ENCODE data around the gene RIMS3. TPM values are rescaled to one million over a fixed set of nuclear protein-coding genes. Genes with fewer than 3 reads are reported as not detected.

Gene RIMS3
- total RNA-seq, 1 experiment from 2014 or later = 2.9 TPM

DNA sequence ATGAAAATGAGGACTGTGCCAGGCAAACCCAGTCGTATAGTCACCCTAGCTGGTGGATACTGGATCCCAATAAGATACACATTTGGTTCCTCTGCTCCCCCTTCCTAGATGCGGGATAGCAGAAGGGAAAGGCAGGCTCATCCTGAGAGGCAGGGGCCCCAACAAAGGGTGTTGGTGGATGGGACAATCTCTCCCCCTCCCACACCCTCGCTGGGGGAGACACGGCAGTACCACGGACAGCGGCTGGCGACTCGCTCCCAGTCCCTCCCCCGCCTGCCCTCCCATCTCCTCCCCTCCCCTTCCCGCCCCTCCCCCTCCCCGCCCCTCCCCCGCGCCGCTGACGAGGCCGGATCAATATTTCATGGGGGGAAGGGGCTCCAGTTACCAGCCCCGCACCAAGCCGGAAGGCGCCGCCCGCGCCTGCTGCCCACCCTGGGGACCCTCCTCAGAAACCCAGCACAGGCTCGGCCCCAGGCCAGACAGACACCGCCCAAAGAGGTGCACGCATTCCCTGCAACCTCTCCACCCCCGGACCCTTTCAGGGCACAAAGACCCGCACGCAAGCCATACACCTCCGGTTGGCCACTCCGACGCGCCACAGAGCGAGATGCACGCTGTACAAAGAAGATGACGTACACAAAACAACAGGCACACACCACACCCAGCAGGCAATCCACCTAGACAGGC is 11.5 kb downstream of the RIMS3 start:
- Histone ChIP-seq H3K9me2 (replicated peaks; ENCODE audit: low read length) (no peaks in the 10 kb centered on the region), H3K36me3 (ENCODE audit: low read depth, low read length) (no peaks in the 10 kb centered on the region), H3K4me1 (ENCODE audit: insufficient read depth, low read length) (peaks cover 20% of the 10 kb centered on the region), H3K4me3 (ENCODE audit: low read length) (no peak overlapping the region), H3K27ac (ENCODE audit: low read length) (no peak overlapping the region), H3K9ac (ENCODE audit: low read length) (no peak overlapping the region), H3K27me3 (ENCODE audit: low read length) (no peaks in the 10 kb centered on the region), H3F3A (ENCODE audit: low read length, unreplicated experiment) (no peaks in the 10 kb centered on the region), H3K79me2 (ENCODE audit: low read length) (no peaks in the 10 kb centered on the region), H2AFZ (ENCODE audit: low read length) (no peak overlapping the region), H3K4me2 (ENCODE audit: low read length) (no peak overlapping the region), H3K9me3 (ENCODE audit: low read length) (no peaks in the 10 kb centered on the region), H4K20me1 (ENCODE audit: low read length) (no peaks in the 10 kb centered on the region)
- ChIA-PET CTCF (no interaction called here), POLR2A (ENCODE audit: unreplicated experiment) (interaction anchor here (0.5 kb wide), 1 partner anchor 76 kb away, joined by 3 read pairs; no protein-coding TSS in a partner anchor)
- no TSS peak for BruUV-seq (replicated peaks)
- DNase-seq = no peak
- TF ChIP-seq, protein P1, sequence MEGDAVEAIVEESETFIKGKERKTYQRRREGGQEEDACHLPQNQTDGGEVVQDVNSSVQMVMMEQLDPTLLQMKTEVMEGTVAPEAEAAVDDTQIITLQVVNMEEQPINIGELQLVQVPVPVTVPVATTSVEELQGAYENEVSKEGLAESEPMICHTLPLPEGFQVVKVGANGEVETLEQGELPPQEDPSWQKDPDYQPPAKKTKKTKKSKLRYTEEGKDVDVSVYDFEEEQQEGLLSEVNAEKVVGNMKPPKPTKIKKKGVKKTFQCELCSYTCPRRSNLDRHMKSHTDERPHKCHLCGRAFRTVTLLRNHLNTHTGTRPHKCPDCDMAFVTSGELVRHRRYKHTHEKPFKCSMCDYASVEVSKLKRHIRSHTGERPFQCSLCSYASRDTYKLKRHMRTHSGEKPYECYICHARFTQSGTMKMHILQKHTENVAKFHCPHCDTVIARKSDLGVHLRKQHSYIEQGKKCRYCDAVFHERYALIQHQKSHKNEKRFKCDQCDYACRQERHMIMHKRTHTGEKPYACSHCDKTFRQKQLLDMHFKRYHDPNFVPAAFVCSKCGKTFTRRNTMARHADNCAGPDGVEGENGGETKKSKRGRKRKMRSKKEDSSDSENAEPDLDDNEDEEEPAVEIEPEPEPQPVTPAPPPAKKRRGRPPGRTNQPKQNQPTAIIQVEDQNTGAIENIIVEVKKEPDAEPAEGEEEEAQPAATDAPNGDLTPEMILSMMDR (conservative IDR thresholded peaks at IDR 0.05; ENCODE audit: low read depth, low read length) = no peak
- TF ChIP-seq EZH2 (IDR thresholded peaks at IDR 0.05; ENCODE audit: low read length, unreplicated experiment) (no peak), EZH2phosphoT487 (IDR thresholded peaks at IDR 0.05; ENCODE audit: borderline replicate concordance, low read length) (no peak)
- no peak for ATAC-seq
- intact Hi-C loops (cut with micrococcal nuclease) = no loop called here

DNA sequence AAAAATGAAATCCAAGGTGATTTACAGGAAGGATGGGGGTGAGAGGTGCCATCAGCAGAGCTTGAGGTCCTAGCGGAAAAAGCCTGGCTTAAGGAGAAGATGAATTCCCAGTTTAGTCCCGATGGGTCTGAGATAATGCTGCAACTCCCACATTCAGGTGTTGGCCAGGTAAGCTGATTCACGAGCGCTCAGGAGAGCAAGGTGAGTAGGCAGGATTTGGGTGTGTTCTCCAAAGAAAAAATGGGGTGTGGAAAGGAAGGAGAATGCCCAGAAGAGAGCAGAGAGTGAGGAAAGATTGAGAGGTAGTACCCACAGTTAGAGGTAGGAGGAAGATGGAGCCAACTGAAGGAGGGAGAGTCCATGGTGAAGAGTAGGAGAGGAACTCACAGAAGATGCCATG is 12.5 kb downstream of the RIMS3 start:
- no peaks in the 10 kb centered on the region for H3K36me3 ChIP-seq (ENCODE audit: low read depth, low read length)
- no peak overlapping the region for H3K9ac ChIP-seq (ENCODE audit: low read length)
- no peaks in the 10 kb centered on the region for H4K20me1 ChIP-seq (ENCODE audit: low read length)
- BruUV-seq (replicated peaks) = no TSS peak
- ChIA-PET POLR2A (ENCODE audit: unreplicated experiment) (no interaction called here), CTCF (no interaction called here)
- H3K4me1 ChIP-seq (ENCODE audit: insufficient read depth, low read length) = peaks cover 20% of the 10 kb centered on the region
- no peaks in the 10 kb centered on the region for H3K9me3 ChIP-seq (ENCODE audit: low read length)
- no peaks in the 10 kb centered on the region for H3K27me3 ChIP-seq (ENCODE audit: low read length)
- no peak for DNase-seq
- no peaks in the 10 kb centered on the region for H3K79me2 ChIP-seq (ENCODE audit: low read length)
- intact Hi-C loops (cut with micrococcal nuclease) = no loop called here
- H3K4me2 ChIP-seq (ENCODE audit: low read length) = no peak overlapping the region
- no peak for TF ChIP-seq EZH2phosphoT487 (IDR thresholded peaks at IDR 0.05; ENCODE audit: borderline replicate concordance, low read length)
- TF ChIP-seq, protein P1 (conservative IDR thresholded peaks at IDR 0.05; ENCODE audit: low read depth, low read length) = no peak
- no peak for TF ChIP-seq EZH2 (IDR thresholded peaks at IDR 0.05; ENCODE audit: low read length, unreplicated experiment)
- H3K4me3 ChIP-seq (ENCODE audit: low read length) = no peak overlapping the region
- H3K9me2 ChIP-seq (replicated peaks; ENCODE audit: low read length) = no peaks in the 10 kb centered on the region
- H2AFZ ChIP-seq (ENCODE audit: low read length) = no peak overlapping the region
- no peaks in the 10 kb centered on the region for H3F3A ChIP-seq (ENCODE audit: low read length, unreplicated experiment)
- no peak; the same call in 1 of the 2 replicates for ATAC-seq
- no peak overlapping the region for H3K27ac ChIP-seq (ENCODE audit: low read length)

DNA sequence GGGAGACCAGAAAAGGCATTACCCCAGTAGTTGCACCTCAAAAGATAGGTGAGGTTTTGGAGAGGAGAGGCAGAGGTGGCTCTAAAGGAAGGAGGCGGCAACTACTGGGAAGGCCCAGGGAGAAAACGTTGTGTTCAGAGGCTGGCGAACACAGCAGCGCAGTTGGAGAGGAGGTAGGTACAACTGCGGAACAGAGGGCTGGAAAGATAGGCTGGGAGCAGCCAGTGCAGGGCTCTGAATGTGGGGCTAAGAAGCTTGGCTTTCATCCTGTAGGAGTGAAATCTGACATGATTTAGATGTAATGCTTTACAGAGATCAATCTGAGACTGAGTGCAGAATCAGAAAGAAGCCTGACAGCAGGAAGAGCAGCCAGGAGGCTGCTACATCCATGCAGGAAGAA is 13.0 kb downstream of the RIMS3 start:
- CTCF ChIA-PET = no interaction called here
- Histone ChIP-seq H2AFZ (ENCODE audit: low read length) (no peak overlapping the region), H3K4me2 (ENCODE audit: low read length) (no peak overlapping the region)

More for the DNA sequence above, 13.0 kb downstream of the RIMS3 start:
- intact Hi-C loops (cut with micrococcal nuclease) = no loop called here
- H3K27me3 ChIP-seq (ENCODE audit: low read length) = no peaks in the 10 kb centered on the region
- no peak for ATAC-seq
- no peaks in the 10 kb centered on the region for H3K9me3 ChIP-seq (ENCODE audit: low read length)
- no peaks in the 10 kb centered on the region for H3K36me3 ChIP-seq (ENCODE audit: low read depth, low read length)
- H3K9me2 ChIP-seq (replicated peaks; ENCODE audit: low read length) = no peaks in the 10 kb centered on the region
- TF ChIP-seq EZH2phosphoT487 (IDR thresholded peaks at IDR 0.05; ENCODE audit: borderline replicate concordance, low read length) = no peak
- TF ChIP-seq EZH2 (IDR thresholded peaks at IDR 0.05; ENCODE audit: low read length, unreplicated experiment) = no peak
- TF ChIP-seq, protein P1 (conservative IDR thresholded peaks at IDR 0.05; ENCODE audit: low read depth, low read length) = no peak
- H4K20me1 ChIP-seq (ENCODE audit: low read length) = no peaks in the 10 kb centered on the region
- no peak overlapping the region for H3K9ac ChIP-seq (ENCODE audit: low read length)
- no peaks in the 10 kb centered on the region for H3F3A ChIP-seq (ENCODE audit: low read length, unreplicated experiment)
- no peaks in the 10 kb centered on the region for H3K79me2 ChIP-seq (ENCODE audit: low read length)
- H3K27ac ChIP-seq (ENCODE audit: low read length) = no peak overlapping the region
- DNase-seq = no peak
- peaks cover 20% of the 10 kb centered on the region for H3K4me1 ChIP-seq (ENCODE audit: insufficient read depth, low read length)
- POLR2A ChIA-PET (ENCODE audit: unreplicated experiment) = no interaction called here
- BruUV-seq (replicated peaks) = no TSS peak
- no peak overlapping the region for H3K4me3 ChIP-seq (ENCODE audit: low read length)
